Thyroid gland (tissue), 4 donors: ENCODE measurements around the gene PIP5K1C.

Experiments
- CTCF ChIP-seq, 6 experiments: fragments of 200-600 bp in 3 of 6; fragments of 450-650 bp in 3 of 6; sonication (generic) in 3 of 6; IDR thresholded peaks; one replicate each; pipeline ENCODE4 v1.5.1; 2016 to 2019; ENCODE audit warnings: antibody characterized with exemption in 6 of 6, mild to moderate bottlenecking in 2 of 6, inconsistent platforms in 1 of 6, moderate library complexity in 1 of 6
- POLR2A ChIP-seq, 2 donors: fragments of 450-650 bp; IDR thresholded peaks; one replicate each; pipeline ENCODE4 v1.6.1; 2017; ENCODE audit warnings: antibody characterized with exemption in 2 of 2, mild to moderate bottlenecking in 2 of 2, moderate library complexity in 1 of 2

DNA sequence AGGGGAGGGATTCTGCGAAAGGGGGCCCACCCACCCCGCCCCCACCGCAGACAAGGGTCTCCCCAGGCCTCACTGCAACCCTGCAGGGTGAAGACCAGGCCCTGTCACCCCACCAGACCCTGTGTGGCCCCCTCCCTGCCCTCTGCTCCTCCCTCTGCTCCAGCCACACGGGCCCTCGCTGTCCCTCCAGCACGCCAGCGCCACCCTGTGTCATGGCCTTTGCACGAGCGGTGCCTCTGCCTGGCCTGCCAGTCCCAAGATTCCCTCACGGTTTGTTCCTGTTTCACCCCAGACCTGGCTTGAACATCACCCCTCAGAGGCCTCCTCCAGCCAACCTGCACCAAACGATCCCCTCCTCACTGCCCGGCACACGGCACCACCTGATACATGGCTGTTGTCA is 27.3 kb downstream of the PIP5K1C start:
- TF ChIP-seq CTCF (IDR thresholded peaks at IDR 0.05) (no peak), POLR2A (IDR thresholded peaks at IDR 0.05) (no peak)
